ENCODE results near the gene NCKAP5. TPM values are rescaled to one million over a fixed set of nuclear protein-coding genes. Genes with fewer than 3 reads are reported as not detected.
"Not testable (repeated sequence)": the region's sequence is repeated elsewhere in the genome, so short reads cannot be mapped to it uniquely, and the experiment has no call there.

NCKAP5 gene
- total and polyA plus RNA-seq, 2 experiments from 2014 or later: 2.2 to 5.5 TPM

DNA sequence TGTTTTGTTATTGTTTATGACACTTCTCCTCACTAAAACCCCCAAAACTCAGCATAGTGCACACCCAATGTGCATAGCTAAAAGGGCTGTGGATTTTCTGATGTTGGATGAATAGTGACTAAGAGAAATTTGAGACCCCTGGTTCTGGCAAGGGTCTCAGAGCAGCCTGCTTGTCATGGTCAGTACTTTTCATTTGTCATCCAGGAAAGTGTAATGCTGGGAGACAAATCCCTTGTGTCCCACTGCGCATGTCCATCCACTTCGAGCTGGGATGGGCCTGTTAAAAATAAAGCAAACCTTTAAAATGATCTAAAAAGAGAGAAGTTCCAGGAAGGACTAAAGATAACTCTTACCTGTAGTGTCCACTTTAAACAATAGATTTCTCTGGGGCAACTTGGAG, 851.3 kb downstream of the NCKAP5 start:
- H3K27ac ChIP-seq: no peak overlapping the region
- no peaks in the 10 kb centered on the region for H3K27me3 ChIP-seq
- TF ChIP-seq EZH2phosphoT487 (IDR thresholded peaks at IDR 0.05; ENCODE audit: low read depth, severe bottlenecking, unreplicated experiment) (no peak), EZH2 (IDR thresholded peaks at IDR 0.05; ENCODE audit: borderline replicate concordance) (no peak)
- TF ChIP-seq, protein P1, sequence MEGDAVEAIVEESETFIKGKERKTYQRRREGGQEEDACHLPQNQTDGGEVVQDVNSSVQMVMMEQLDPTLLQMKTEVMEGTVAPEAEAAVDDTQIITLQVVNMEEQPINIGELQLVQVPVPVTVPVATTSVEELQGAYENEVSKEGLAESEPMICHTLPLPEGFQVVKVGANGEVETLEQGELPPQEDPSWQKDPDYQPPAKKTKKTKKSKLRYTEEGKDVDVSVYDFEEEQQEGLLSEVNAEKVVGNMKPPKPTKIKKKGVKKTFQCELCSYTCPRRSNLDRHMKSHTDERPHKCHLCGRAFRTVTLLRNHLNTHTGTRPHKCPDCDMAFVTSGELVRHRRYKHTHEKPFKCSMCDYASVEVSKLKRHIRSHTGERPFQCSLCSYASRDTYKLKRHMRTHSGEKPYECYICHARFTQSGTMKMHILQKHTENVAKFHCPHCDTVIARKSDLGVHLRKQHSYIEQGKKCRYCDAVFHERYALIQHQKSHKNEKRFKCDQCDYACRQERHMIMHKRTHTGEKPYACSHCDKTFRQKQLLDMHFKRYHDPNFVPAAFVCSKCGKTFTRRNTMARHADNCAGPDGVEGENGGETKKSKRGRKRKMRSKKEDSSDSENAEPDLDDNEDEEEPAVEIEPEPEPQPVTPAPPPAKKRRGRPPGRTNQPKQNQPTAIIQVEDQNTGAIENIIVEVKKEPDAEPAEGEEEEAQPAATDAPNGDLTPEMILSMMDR (IDR thresholded peaks at IDR 0.05; ENCODE audit: poor library complexity): no peak
- no peak overlapping the region for H3K4me2 ChIP-seq
- H2AFZ ChIP-seq: no peak overlapping the region
- H3K4me3 ChIP-seq: no peak overlapping the region
- no peaks in the 10 kb centered on the region for H3K9me3 ChIP-seq (ENCODE audit: low read depth)
- DNase-seq (ENCODE audit: low spot score): no peak
- H3K9me2 ChIP-seq (replicated peaks; ENCODE audit: insufficient read depth): no peaks in the 10 kb centered on the region
- H3K36me3 ChIP-seq (replicated peaks; ENCODE audit: insufficient read depth, low read depth): no peaks in the 10 kb centered on the region
- H4K20me1 ChIP-seq (ENCODE audit: insufficient read depth, poor library complexity, severe bottlenecking): no peaks in the 10 kb centered on the region
- no peaks in the 10 kb centered on the region for H3K4me1 ChIP-seq (ENCODE audit: insufficient read depth)
- H3K79me2 ChIP-seq: no peaks in the 10 kb centered on the region
- WGBS (ENCODE audit: low lambda C conversion rate, missing lambda C conversion rate): 88% methylated on average over 2 of the region's 2 CpGs

DNA sequence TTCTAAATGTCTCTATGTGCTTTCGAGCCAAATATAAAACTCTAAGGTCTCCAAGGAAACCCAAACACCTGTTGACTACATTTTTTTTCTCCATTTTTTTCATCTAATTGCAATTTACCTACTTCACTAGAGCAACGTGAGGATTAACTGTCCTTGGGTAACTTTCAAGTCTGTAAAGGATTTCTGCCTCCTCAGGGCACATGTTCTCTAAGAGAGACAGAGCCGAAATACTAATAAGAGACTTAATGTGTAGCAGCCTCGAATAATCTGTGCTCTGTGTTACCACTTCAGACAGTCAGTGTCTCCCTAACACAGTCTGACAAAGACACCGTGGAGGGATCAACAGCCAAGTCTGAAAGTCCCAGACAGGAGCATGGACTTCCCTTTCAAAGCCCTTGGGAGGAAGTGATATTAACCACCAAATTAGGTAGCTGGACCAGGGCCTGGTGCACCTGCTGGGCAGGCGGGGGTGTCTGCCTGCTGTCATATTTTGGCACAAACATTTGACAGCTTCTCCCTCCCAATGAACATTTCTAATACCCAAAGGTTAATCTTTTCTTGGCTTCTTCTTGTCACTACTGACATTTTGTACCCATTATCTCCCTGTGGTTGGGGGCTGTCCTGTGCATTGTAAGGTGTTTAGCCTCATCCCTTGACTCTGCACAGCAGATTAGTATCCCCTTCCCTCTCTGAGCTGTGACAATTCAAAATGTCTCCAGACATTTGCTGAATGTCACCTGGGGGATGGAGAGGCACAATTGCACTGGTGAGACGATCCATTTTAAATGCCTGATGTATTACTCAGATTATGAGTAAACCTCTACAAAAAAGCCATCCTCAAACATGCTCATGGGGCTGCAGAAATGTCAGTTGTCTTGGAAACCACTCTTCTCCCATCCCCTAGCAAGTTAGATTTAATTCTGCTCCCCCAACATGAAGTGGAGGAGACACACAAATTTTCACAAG, 852.6 kb downstream of the NCKAP5 start:
- Histone ChIP-seq H3K79me2 (no peaks in the 10 kb centered on the region), H3K27me3 (no peaks in the 10 kb centered on the region), H4K20me1 (ENCODE audit: insufficient read depth, poor library complexity, severe bottlenecking) (no peaks in the 10 kb centered on the region), H3K9me3 (ENCODE audit: low read depth) (no peaks in the 10 kb centered on the region), H2AFZ (no peak overlapping the region), H3K4me2 (no peak overlapping the region), H3K9me2 (replicated peaks; ENCODE audit: insufficient read depth) (no peaks in the 10 kb centered on the region), H3K4me1 (ENCODE audit: insufficient read depth) (no peaks in the 10 kb centered on the region), H3K4me3 (no peak overlapping the region), H3K27ac (no peak overlapping the region), H3K36me3 (replicated peaks; ENCODE audit: insufficient read depth, low read depth) (no peaks in the 10 kb centered on the region)
- WGBS (ENCODE audit: low lambda C conversion rate, missing lambda C conversion rate): 88% methylated on average over 7 of the region's 7 CpGs
- no peak for DNase-seq (ENCODE audit: low spot score)
- TF ChIP-seq EZH2 (IDR thresholded peaks at IDR 0.05; ENCODE audit: borderline replicate concordance) (no peak), EZH2phosphoT487 (IDR thresholded peaks at IDR 0.05; ENCODE audit: low read depth, severe bottlenecking, unreplicated experiment) (no peak)
- TF ChIP-seq, protein P1 (IDR thresholded peaks at IDR 0.05; ENCODE audit: poor library complexity): no peak

DNA sequence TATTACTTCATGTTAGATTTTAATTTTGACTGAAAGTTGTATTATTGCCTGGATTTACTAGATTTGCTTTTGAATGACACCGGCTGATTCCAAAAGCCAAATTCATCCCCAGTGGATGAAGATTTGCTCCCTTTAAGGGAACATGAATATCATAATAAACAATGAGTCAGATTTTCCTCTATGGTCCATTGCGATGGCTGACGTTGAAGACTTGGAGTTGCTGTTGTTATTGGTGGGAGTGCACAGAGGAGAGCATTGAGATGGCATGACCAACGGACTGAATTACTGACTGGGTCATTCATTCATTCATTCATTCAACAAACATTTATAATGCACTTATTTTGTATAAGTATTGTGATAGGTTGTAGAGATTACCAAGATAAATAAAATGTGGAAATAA, 864.9 kb downstream of the NCKAP5 start:
- no peak overlapping the region for H3K4me3 ChIP-seq
- H3K79me2 ChIP-seq: no peaks in the 10 kb centered on the region
- no peaks in the 10 kb centered on the region for H3K4me1 ChIP-seq (ENCODE audit: insufficient read depth)
- no peak overlapping the region for H2AFZ ChIP-seq
- H3K9me2 ChIP-seq (replicated peaks; ENCODE audit: insufficient read depth): no peaks in the 10 kb centered on the region
- no peaks in the 10 kb centered on the region for H4K20me1 ChIP-seq (ENCODE audit: insufficient read depth, poor library complexity, severe bottlenecking)
- WGBS (ENCODE audit: low lambda C conversion rate, missing lambda C conversion rate): 85% methylated on average over 4 of the region's 4 CpGs
- no peak for DNase-seq (ENCODE audit: low spot score)
- H3K27ac ChIP-seq: no peak overlapping the region
- no peak for TF ChIP-seq EZH2 (IDR thresholded peaks at IDR 0.05; ENCODE audit: borderline replicate concordance)
- H3K9me3 ChIP-seq (ENCODE audit: low read depth): no peaks in the 10 kb centered on the region
- H3K36me3 ChIP-seq (replicated peaks; ENCODE audit: insufficient read depth, low read depth): no peaks in the 10 kb centered on the region
- H3K27me3 ChIP-seq: no peaks in the 10 kb centered on the region
- no peak overlapping the region for H3K4me2 ChIP-seq

DNA sequence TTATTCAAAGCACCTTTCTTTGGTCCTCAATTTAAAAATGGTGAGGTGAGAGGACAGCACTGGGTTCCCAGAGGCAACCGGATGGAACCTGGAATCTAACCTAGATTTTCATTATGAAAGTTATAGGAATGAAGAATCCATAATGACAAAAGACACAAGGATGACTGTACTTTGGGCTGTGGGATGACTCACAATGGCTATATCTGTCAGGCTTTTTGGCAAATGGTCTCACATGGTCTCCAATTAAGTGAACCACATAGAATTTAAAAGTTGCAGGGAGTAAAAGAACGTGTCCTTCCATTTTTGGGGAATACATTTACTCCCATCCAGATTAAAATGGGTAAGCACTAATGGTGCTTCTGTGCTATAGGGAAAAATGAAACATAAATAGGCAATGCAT, 866.5 kb downstream of the NCKAP5 start:
- 92% methylated on average over 2 of the region's 2 CpGs for WGBS (ENCODE audit: low lambda C conversion rate, missing lambda C conversion rate)
- Histone ChIP-seq H3K9me2 (replicated peaks; ENCODE audit: insufficient read depth) (no peaks in the 10 kb centered on the region), H3K9me3 (ENCODE audit: low read depth) (no peaks in the 10 kb centered on the region), H3K79me2 (no peaks in the 10 kb centered on the region), H3K4me2 (no peak overlapping the region), H3K4me3 (no peak overlapping the region), H3K36me3 (replicated peaks; ENCODE audit: insufficient read depth, low read depth) (no peaks in the 10 kb centered on the region), H3K4me1 (ENCODE audit: insufficient read depth) (no peaks in the 10 kb centered on the region), H4K20me1 (ENCODE audit: insufficient read depth, poor library complexity, severe bottlenecking) (no peaks in the 10 kb centered on the region), H3K27me3 (no peaks in the 10 kb centered on the region), H3K27ac (no peak overlapping the region), H2AFZ (no peak overlapping the region)
- DNase-seq (ENCODE audit: low spot score): no peak
- TF ChIP-seq, protein P1 (IDR thresholded peaks at IDR 0.05; ENCODE audit: poor library complexity): no peak
- TF ChIP-seq EZH2phosphoT487 (IDR thresholded peaks at IDR 0.05; ENCODE audit: low read depth, severe bottlenecking, unreplicated experiment) (no peak), EZH2 (IDR thresholded peaks at IDR 0.05; ENCODE audit: borderline replicate concordance) (no peak)

DNA sequence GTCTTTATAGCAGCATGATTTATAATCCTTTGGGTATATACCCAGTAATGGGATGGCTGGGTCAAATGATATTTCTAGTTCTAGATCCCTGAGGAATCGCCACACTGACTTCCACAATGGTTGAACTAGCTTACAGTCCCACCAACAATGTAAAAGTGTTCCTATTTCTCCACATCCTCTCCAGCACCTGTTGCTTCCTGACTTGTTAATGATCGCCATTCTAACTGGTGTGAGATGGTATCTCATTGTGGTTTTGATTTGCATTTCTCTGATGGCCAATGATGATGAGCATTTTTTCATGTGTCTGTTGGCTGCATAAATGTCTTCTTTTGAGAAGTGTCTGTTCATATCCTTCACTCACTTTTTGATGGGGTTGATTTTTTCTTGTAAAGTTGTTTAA, 868.5 kb downstream of the NCKAP5 start:
- not testable (repeated sequence) for H4K20me1 ChIP-seq (ENCODE audit: insufficient read depth, poor library complexity, severe bottlenecking); H3K36me3 ChIP-seq (replicated peaks; ENCODE audit: insufficient read depth, low read depth); H3K4me2 ChIP-seq; H3K4me1 ChIP-seq (ENCODE audit: insufficient read depth); H3K27me3 ChIP-seq; H3K79me2 ChIP-seq; DNase-seq (ENCODE audit: low spot score); H2AFZ ChIP-seq; H3K9me2 ChIP-seq (replicated peaks; ENCODE audit: insufficient read depth); H3K9me3 ChIP-seq (ENCODE audit: low read depth); H3K27ac ChIP-seq; H3K4me3 ChIP-seq
- WGBS (ENCODE audit: low lambda C conversion rate, missing lambda C conversion rate): 94% methylated on average over 1 of the region's 2 CpGs

DNA sequence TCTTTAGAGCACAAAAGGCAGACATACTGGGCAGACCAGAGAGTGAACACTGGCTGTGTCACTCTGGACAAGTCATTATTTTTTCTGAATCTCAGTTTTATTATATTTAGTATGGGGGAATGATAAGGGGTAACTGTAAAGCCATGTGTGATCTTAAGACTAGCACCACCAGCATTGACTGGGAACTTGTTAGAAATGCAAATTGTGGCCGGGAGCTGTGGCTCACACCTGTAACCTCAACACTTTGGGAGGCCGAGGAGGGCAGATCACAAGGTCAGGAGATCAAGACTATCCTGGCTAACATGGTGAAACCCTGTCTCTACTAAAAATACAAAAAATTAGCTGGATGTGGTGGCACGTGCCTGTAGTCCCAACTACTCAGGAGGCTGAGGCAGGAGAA, 869.9 kb downstream of the NCKAP5 start:
- DNase-seq (ENCODE audit: low spot score); H3K9me2 ChIP-seq (replicated peaks; ENCODE audit: insufficient read depth); H4K20me1 ChIP-seq (ENCODE audit: insufficient read depth, poor library complexity, severe bottlenecking); H3K4me3 ChIP-seq; H3K27me3 ChIP-seq; H3K4me1 ChIP-seq (ENCODE audit: insufficient read depth); H3K4me2 ChIP-seq; H3K36me3 ChIP-seq (replicated peaks; ENCODE audit: insufficient read depth, low read depth); H2AFZ ChIP-seq; H3K9me3 ChIP-seq (ENCODE audit: low read depth); H3K27ac ChIP-seq; H3K79me2 ChIP-seq: not testable (repeated sequence)
- 74% methylated on average over 3 of the region's 3 CpGs for WGBS (ENCODE audit: low lambda C conversion rate, missing lambda C conversion rate)
